Measurements from ENCODE around the gene MON2.

DNA sequence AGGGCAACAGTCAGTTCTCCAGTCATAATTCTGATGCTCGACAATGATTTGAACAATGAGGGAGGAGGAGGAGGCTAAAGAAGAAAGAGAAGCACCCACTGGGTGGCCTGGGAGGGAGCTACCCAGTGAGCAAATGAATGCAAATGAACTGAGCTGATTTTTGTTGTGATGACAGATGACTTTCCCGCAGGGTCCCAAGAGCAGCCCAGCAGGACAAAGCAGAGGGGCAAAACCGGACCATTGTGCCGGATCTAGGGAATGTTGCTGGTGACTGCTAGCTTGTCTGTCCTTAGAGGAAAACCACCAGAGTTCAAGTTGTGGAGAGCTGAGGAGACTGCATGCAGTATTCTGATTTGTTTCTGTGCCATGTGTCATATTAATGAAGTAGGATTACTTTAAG, 162.8 kb downstream of the MON2 start:
- no peak for TF ChIP-seq EZH2 (IDR thresholded peaks at IDR 0.05; ENCODE audit: borderline replicate concordance, low read length)
- TF ChIP-seq, protein P1, sequence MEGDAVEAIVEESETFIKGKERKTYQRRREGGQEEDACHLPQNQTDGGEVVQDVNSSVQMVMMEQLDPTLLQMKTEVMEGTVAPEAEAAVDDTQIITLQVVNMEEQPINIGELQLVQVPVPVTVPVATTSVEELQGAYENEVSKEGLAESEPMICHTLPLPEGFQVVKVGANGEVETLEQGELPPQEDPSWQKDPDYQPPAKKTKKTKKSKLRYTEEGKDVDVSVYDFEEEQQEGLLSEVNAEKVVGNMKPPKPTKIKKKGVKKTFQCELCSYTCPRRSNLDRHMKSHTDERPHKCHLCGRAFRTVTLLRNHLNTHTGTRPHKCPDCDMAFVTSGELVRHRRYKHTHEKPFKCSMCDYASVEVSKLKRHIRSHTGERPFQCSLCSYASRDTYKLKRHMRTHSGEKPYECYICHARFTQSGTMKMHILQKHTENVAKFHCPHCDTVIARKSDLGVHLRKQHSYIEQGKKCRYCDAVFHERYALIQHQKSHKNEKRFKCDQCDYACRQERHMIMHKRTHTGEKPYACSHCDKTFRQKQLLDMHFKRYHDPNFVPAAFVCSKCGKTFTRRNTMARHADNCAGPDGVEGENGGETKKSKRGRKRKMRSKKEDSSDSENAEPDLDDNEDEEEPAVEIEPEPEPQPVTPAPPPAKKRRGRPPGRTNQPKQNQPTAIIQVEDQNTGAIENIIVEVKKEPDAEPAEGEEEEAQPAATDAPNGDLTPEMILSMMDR (conservative IDR thresholded peaks at IDR 0.05 in 1 of 2, IDR thresholded peaks at IDR 0.05 in 1 of 2; ENCODE audit: extremely low read depth in 1 of 2, insufficient read depth in 1 of 2, low read depth in 1 of 2, low read length in 2 of 2) = no peak
